ENCODE results near the gene GRM6.

DNA sequence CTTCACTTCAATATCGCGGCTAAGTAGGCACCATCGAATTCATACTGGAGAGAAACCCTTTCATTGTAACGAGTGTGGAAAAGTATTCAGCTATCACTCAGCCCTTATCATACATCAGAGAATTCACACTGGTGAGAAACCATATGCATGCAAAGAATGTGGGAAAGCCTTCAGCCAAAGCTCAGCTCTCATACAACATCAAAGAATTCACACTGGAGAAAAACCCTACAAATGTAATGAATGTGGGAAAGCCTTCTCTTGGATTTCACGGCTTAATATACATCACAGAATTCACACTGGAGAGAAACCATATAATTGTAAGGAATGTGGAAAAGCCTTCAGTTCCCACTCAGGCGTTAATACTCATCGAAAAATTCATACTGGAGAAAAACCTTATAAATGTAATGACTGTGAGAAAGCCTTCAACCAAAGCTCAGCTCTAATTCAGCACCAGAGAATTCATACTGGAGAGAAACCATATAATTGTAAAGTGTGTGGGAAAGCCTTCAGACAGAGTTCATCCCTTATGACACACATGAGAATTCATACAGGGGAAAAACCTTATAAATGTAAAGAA is 38.0 kb upstream of the GRM6 start:
- no peak for TF ChIP-seq CTCF (optimal IDR thresholded peaks at IDR 0.05 in 1 of 3, IDR thresholded peaks at IDR 0.05 in 1 of 3, conservative IDR thresholded peaks at IDR 0.05 in 1 of 3; ENCODE audit: extremely low read depth in 1 of 3, insufficient read depth in 2 of 3, low read length in 3 of 3)
- no peak for TF ChIP-seq EZH2 (IDR thresholded peaks at IDR 0.05; ENCODE audit: low read length)
